ENCODE results near the gene GMNN. TPM values are rescaled to one million over a fixed set of nuclear protein-coding genes. Genes with fewer than 3 reads are reported as not detected.

Gene GMNN
- total RNA-seq, 1 experiment from 2014 or later: 53.1 TPM

GRCh38 chr6:24822696-24823095 is 48.0 kb downstream of the GMNN start:
- peak; percentile 74 for ATAC-seq
- in situ Hi-C loops (cut with HindIII; ENCODE audit: low pct_unique_long_range_greater_than_20kb, low sequenced_read_pairs): no loop called here
- no TSS peak for BruUV-seq (replicated peaks)
- Histone ChIP-seq H3K36me3 (ENCODE audit: control insufficient read depth, insufficient read depth, low read length) (no peaks in the 10 kb centered on the region), H3K27me3 (ENCODE audit: control insufficient read depth, insufficient read depth, low read length) (no peaks in the 10 kb centered on the region), H3K27ac (ENCODE audit: low read length) (no peak overlapping the region), H3K4me3 (ENCODE audit: low read depth in 2 of 2, low read length in 2 of 2) (no peak overlapping the region), H3K9me3 (ENCODE audit: control insufficient read depth, insufficient read depth, low read depth, low read length) (no peaks in the 10 kb centered on the region), H3K4me1 (ENCODE audit: control insufficient read depth, insufficient read depth, low read length) (no peaks in the 10 kb centered on the region)
- DNase-seq (ENCODE audit: low read depth, low spot score): peak; percentile 12
- TF ChIP-seq REST (IDR thresholded peaks at IDR 0.05; ENCODE audit: insufficient read depth in 1 of 2, low read depth in 2 of 2, low read length in 1 of 2) (no peak), TCF7L2 (IDR thresholded peaks at IDR 0.05; ENCODE audit: low read depth, low read length) (no peak)
- intact Hi-C loops (cut with micrococcal nuclease; ENCODE audit: unreplicated experiment): no loop called here
- POLR2A ChIA-PET: no interaction called here
- CTCF ChIA-PET: no interaction called here

DNA sequence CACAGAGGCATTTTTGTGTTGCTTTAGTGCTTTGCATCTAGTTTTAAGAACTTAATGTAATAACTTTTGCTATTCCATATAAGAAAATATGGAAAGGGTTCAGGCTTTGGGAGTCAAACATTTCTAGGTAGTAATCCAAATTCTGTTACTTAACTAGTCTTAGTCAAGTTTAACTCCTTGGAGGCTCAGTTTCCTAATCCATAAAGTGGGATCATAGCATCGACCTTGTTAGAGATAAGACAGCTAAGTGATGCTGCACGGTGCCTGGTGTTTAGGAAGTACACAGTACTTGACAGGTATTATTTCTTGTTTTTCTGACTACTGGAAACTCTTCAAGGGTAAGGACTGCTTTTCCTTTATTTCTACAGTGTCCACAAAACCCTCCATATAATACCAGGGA is 48.4 kb downstream of the GMNN start:
- Histone ChIP-seq H3K4me3 (ENCODE audit: low read depth in 2 of 2, low read length in 2 of 2) (no peak overlapping the region), H3K27ac (ENCODE audit: low read length) (no peak overlapping the region), H3K9me3 (ENCODE audit: control insufficient read depth, insufficient read depth, low read depth, low read length) (no peaks in the 10 kb centered on the region), H3K36me3 (ENCODE audit: control insufficient read depth, insufficient read depth, low read length) (no peaks in the 10 kb centered on the region), H3K4me1 (ENCODE audit: control insufficient read depth, insufficient read depth, low read length) (no peaks in the 10 kb centered on the region), H3K27me3 (ENCODE audit: control insufficient read depth, insufficient read depth, low read length) (no peaks in the 10 kb centered on the region)
- ChIA-PET CTCF (no interaction called here), POLR2A (no interaction called here)
- in situ Hi-C loops (cut with HindIII; ENCODE audit: low pct_unique_long_range_greater_than_20kb, low sequenced_read_pairs) (no loop called here), intact Hi-C loops (cut with micrococcal nuclease; ENCODE audit: unreplicated experiment) (no loop called here)
- ATAC-seq (no peak), DNase-seq (ENCODE audit: low read depth, low spot score) (no peak)
- no TSS peak for BruUV-seq (replicated peaks)
- TF ChIP-seq SIN3A (IDR thresholded peaks at IDR 0.05; ENCODE audit: borderline replicate concordance, insufficient read depth, low read depth, low read length) (no peak), TCF7L2 (IDR thresholded peaks at IDR 0.05; ENCODE audit: low read depth, low read length) (no peak), POLR2AphosphoS5 (IDR thresholded peaks at IDR 0.05; ENCODE audit: low read depth, low read length) (no peak), CTCF (IDR thresholded peaks at IDR 0.05) (no peak), REST (IDR thresholded peaks at IDR 0.05; ENCODE audit: insufficient read depth in 1 of 2, low read depth in 2 of 2, low read length in 1 of 2) (no peak)

Measured in Panc1 (cell line).